Activated CD4-positive, alpha-beta T cell treated with anti-CD3 and anti-CD28 coated beads, Interleukin-2, amount 10 ng/mL, durations not matched to agents 24 days and 14 days (primary cell): ENCODE data around the gene WHRN. TPM values are rescaled to one million over a fixed set of nuclear protein-coding genes. Genes with fewer than 3 reads are reported as not detected.

Experiments used
- DNase-seq: peaks from one replicate; pipeline ENCODE4 v3.0.0; 2022
- H3K27ac Mint-ChIP-seq: one replicate; pipeline ENCODE4 v1.8.0; 2022; ENCODE audit warnings: mild to moderate bottlenecking, mixed read lengths
- H3K27me3 Mint-ChIP-seq: one replicate; pipeline ENCODE4 v1.8.0; 2022; ENCODE audit warnings: mixed read lengths
- H3K36me3 Mint-ChIP-seq: one replicate; pipeline ENCODE4 v1.8.0; 2022; ENCODE audit warnings: low read depth, mild to moderate bottlenecking, mixed read lengths
- H3K4me1 Mint-ChIP-seq: one replicate; pipeline ENCODE4 v1.8.0; 2021; ENCODE audit warnings: mixed read lengths
- H3K4me3 Mint-ChIP-seq: one replicate; pipeline ENCODE4 v1.8.0; 2022; ENCODE audit warnings: mild to moderate bottlenecking, moderate library complexity, mixed read lengths
- H3K9me3 Mint-ChIP-seq: one replicate; pipeline ENCODE4 v1.8.0; 2021; ENCODE audit warnings: mixed read lengths
- intact Hi-C: fragments of 100-400 bp; cut with micrococcal nuclease; formaldehyde crosslinking; loops from one replicate; pipeline ENCODE4 v1.15.1; 2023
- total RNA-seq: library from RNA; stranded (reverse); gene quantifications from 2 replicates; pipeline ENCODE4 v1.2.3, GENCODE V29; 2022

WHRN gene
- total RNA-seq, 1 donor from 2014 or later = 2.0 TPM

- H3K4me3 Mint-ChIP-seq = peak overlapping the region; percentile 84
- peak overlapping the region; percentile 82 for H3K27ac Mint-ChIP-seq
- H3K36me3 Mint-ChIP-seq = no peaks in the 10 kb centered on the region
- DNase-seq = peak; percentile 83
- peaks cover 17% of the 10 kb centered on the region for H3K4me1 Mint-ChIP-seq
- H3K9me3 Mint-ChIP-seq = no peaks in the 10 kb centered on the region
- intact Hi-C loops = loop anchor here (1.0 to 10.0 kb wide), 4 partner anchors 83 to 430 kb away; partner anchors contain the start of genes ATP6V1G1 and TNFSF8
- H3K27me3 Mint-ChIP-seq = peaks cover 75% of the 10 kb centered on the region
Observed at GRCh38 chr9:114504341-114505186, 709 bp downstream of the WHRN start.

GRCh38 chr9:114503522-114504340 is 1.5 kb downstream of the WHRN start:
- no peaks in the 10 kb centered on the region for H3K36me3 Mint-ChIP-seq
- H3K4me1 Mint-ChIP-seq = peaks cover 17% of the 10 kb centered on the region
- DNase-seq = no peak
- H3K27ac Mint-ChIP-seq = no peak overlapping the region
- peak overlapping the region; percentile 34 for H3K4me3 Mint-ChIP-seq
- peaks cover 71% of the 10 kb centered on the region for H3K27me3 Mint-ChIP-seq
- intact Hi-C loops = loop anchor here (10.0 kb wide), 1 partner anchor 431 kb away; the partner anchor contains the start of gene TNFSF8
- no peaks in the 10 kb centered on the region for H3K9me3 Mint-ChIP-seq

- intact Hi-C loops = loop anchor here (10.0 kb wide), 1 partner anchor 432 kb away; the partner anchor contains the start of gene TNFSF8
- Mint-ChIP-seq H3K9me3 (no peaks in the 10 kb centered on the region), H3K4me3 (no peak overlapping the region), H3K27ac (no peak overlapping the region), H3K4me1 (peaks cover 17% of the 10 kb centered on the region), H3K27me3 (peaks cover 64% of the 10 kb centered on the region), H3K36me3 (no peaks in the 10 kb centered on the region)
- DNase-seq = no peak
Observed at GRCh38 chr9:114503009-114503408, 2.3 kb downstream of the WHRN start.

- peak overlapping the region; percentile 19 for H3K27ac Mint-ChIP-seq
- intact Hi-C loops = loop anchor here (10.0 kb wide), 1 partner anchor 433 kb away; the partner anchor contains the start of gene TNFSF8
- H3K9me3 Mint-ChIP-seq = no peaks in the 10 kb centered on the region
- DNase-seq = no peak
- H3K4me3 Mint-ChIP-seq = no peak overlapping the region
- H3K27me3 Mint-ChIP-seq = peaks cover 54% of the 10 kb centered on the region
- H3K4me1 Mint-ChIP-seq = peaks cover 16% of the 10 kb centered on the region
- H3K36me3 Mint-ChIP-seq = no peaks in the 10 kb centered on the region
Observed at GRCh38 chr9:114501796-114502682, 3.2 kb downstream of the WHRN start.

GRCh38 chr9:114500697-114501292 is 4.5 kb downstream of the WHRN start:
- H3K27ac Mint-ChIP-seq = no peak overlapping the region
- no peak for DNase-seq
- H3K9me3 Mint-ChIP-seq = no peaks in the 10 kb centered on the region
- H3K36me3 Mint-ChIP-seq = no peaks in the 10 kb centered on the region
- H3K27me3 Mint-ChIP-seq = peaks cover 47% of the 10 kb centered on the region
- intact Hi-C loops = loop anchor here (10.0 kb wide), 1 partner anchor 434 kb away; the partner anchor contains the start of gene TNFSF8
- peaks cover 11% of the 10 kb centered on the region for H3K4me1 Mint-ChIP-seq
- no peak overlapping the region for H3K4me3 Mint-ChIP-seq

GRCh38 chr9:114499941-114500696 is 5.2 kb downstream of the WHRN start:
- H3K4me1 Mint-ChIP-seq = peaks cover 8% of the 10 kb centered on the region
- no peaks in the 10 kb centered on the region for H3K9me3 Mint-ChIP-seq

GRCh38 chr9:114499528-114499927 is 5.7 kb downstream of the WHRN start:
- DNase-seq = no peak
- Mint-ChIP-seq H3K27ac (no peak overlapping the region), H3K27me3 (peaks cover 51% of the 10 kb centered on the region), H3K9me3 (no peaks in the 10 kb centered on the region), H3K4me1 (peaks cover 8% of the 10 kb centered on the region), H3K4me3 (no peak overlapping the region), H3K36me3 (no peaks in the 10 kb centered on the region)
- intact Hi-C loops = no loop called here

More at GRCh38 chr9:114499941-114500696, 5.2 kb downstream of the WHRN start:
- no peak for DNase-seq
- intact Hi-C loops = loop anchor here (10.0 kb wide), 1 partner anchor 435 kb away; the partner anchor contains the start of gene TNFSF8
- peaks cover 48% of the 10 kb centered on the region for H3K27me3 Mint-ChIP-seq
- no peak overlapping the region for H3K27ac Mint-ChIP-seq
- H3K4me3 Mint-ChIP-seq = no peak overlapping the region
- H3K36me3 Mint-ChIP-seq = no peaks in the 10 kb centered on the region

- no peak for DNase-seq
- no peak overlapping the region for H3K27ac Mint-ChIP-seq
- intact Hi-C loops = no loop called here
- peaks cover 9% of the 10 kb centered on the region for H3K4me1 Mint-ChIP-seq
- H3K4me3 Mint-ChIP-seq = no peak overlapping the region
- peaks cover 40% of the 10 kb centered on the region for H3K27me3 Mint-ChIP-seq
- H3K9me3 Mint-ChIP-seq = no peaks in the 10 kb centered on the region
- H3K36me3 Mint-ChIP-seq = no peaks in the 10 kb centered on the region
Observed at GRCh38 chr9:114497727-114498382, 7.4 kb downstream of the WHRN start.

- no peak overlapping the region for H3K27ac Mint-ChIP-seq
- no peaks in the 10 kb centered on the region for H3K36me3 Mint-ChIP-seq
- intact Hi-C loops = no loop called here
- peaks cover 8% of the 10 kb centered on the region for H3K4me1 Mint-ChIP-seq
- no peak overlapping the region for H3K4me3 Mint-ChIP-seq
- no peaks in the 10 kb centered on the region for H3K9me3 Mint-ChIP-seq
- peaks cover 36% of the 10 kb centered on the region for H3K27me3 Mint-ChIP-seq
- no peak for DNase-seq
Observed at GRCh38 chr9:114497236-114497635, 8.0 kb downstream of the WHRN start.

GRCh38 chr9:114496011-114496410 is 9.3 kb downstream of the WHRN start:
- no peak for DNase-seq
- Mint-ChIP-seq H3K27ac (no peak overlapping the region), H3K9me3 (no peaks in the 10 kb centered on the region), H3K4me3 (no peak overlapping the region), H3K36me3 (no peaks in the 10 kb centered on the region), H3K4me1 (peaks cover 5% of the 10 kb centered on the region), H3K27me3 (peaks cover 34% of the 10 kb centered on the region)
- intact Hi-C loops = no loop called here

GRCh38 chr9:114494776-114495569 is 10.3 kb downstream of the WHRN start:
- DNase-seq = no peak
- peaks cover 29% of the 10 kb centered on the region for H3K27me3 Mint-ChIP-seq
- intact Hi-C loops = no loop called here
- H3K4me3 Mint-ChIP-seq = no peak overlapping the region
- no peak overlapping the region for H3K27ac Mint-ChIP-seq
- H3K36me3 Mint-ChIP-seq = no peaks in the 10 kb centered on the region
- no peaks in the 10 kb centered on the region for H3K9me3 Mint-ChIP-seq
- H3K4me1 Mint-ChIP-seq = peaks cover 5% of the 10 kb centered on the region
